Measurements from ENCODE around the gene TXNRD1.

DNA sequence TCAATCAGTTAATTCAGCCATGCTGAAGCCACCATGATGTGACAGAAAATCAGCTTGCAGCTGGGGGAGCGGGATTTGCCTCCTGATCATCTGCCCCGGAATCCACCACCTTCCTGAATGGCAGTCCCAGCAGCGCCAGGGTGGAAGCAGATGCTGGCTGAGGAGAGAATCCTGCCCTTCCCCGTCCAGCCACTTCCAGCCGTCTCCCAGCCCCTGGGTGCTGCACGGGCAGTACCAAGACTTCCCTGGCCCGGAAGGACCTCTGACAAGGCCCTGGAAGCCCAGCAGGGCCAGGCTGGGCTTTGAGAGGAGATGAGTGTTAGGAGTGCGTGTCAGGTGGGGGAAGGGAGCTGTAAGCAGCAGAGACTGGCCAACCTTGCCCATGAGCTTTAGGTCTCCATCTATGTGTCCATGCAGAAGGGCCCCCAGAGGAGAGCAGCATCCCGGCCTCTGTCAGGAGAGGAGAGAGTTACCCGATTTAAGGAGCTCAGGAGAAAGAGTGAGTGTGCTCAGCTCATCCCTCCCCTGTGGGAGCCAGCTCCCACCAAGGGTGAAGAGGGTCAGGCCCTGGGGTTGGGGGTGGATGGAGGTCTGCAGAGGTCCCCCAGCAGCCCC is 157.2 kb downstream of the TXNRD1 start:
- TF ChIP-seq POLR2A (IDR thresholded peaks at IDR 0.05), result no peak
- TF ChIP-seq, protein P1, sequence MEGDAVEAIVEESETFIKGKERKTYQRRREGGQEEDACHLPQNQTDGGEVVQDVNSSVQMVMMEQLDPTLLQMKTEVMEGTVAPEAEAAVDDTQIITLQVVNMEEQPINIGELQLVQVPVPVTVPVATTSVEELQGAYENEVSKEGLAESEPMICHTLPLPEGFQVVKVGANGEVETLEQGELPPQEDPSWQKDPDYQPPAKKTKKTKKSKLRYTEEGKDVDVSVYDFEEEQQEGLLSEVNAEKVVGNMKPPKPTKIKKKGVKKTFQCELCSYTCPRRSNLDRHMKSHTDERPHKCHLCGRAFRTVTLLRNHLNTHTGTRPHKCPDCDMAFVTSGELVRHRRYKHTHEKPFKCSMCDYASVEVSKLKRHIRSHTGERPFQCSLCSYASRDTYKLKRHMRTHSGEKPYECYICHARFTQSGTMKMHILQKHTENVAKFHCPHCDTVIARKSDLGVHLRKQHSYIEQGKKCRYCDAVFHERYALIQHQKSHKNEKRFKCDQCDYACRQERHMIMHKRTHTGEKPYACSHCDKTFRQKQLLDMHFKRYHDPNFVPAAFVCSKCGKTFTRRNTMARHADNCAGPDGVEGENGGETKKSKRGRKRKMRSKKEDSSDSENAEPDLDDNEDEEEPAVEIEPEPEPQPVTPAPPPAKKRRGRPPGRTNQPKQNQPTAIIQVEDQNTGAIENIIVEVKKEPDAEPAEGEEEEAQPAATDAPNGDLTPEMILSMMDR (IDR thresholded peaks at IDR 0.05), result no peak
